ENCODE data around the gene ACKR3.

DNA sequence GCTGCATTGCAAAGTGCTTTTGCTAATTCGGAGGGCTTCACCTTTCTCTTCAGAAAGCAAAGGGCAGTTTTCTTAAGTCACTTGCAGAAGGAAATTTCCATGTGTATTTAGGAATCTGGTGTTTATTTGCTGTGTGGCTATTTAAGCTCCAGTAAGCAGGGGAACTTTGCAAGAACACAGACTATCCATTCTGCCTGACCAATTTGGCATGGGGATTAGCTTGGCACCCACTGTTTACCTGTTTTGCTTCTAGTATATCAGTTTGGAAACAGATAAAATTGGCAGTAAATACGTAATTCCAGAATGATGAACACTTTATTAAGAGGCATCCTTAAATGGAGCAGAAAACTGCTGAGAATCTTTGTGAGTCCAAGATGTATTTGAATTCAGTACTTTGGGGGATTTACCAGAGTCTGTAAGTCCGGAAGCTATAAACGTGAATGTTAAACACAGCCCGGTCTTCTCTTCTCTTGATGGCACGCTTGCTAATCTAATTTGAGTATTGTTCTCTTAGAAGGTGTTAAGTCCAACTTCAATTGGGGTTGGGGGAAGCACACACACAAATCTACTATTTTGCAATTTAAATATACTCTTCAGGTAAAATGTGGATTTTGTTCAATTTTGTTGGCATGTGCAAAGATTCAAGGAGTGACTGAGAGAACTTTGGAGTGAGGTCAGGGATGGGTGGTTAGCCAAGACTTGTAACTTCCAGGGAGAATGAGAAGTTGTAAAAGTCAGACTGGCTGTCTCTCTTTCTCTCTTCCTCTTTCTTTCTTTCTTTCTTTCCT, 650 bp downstream of the ACKR3 start:
- TF ChIP-seq, protein P1, sequence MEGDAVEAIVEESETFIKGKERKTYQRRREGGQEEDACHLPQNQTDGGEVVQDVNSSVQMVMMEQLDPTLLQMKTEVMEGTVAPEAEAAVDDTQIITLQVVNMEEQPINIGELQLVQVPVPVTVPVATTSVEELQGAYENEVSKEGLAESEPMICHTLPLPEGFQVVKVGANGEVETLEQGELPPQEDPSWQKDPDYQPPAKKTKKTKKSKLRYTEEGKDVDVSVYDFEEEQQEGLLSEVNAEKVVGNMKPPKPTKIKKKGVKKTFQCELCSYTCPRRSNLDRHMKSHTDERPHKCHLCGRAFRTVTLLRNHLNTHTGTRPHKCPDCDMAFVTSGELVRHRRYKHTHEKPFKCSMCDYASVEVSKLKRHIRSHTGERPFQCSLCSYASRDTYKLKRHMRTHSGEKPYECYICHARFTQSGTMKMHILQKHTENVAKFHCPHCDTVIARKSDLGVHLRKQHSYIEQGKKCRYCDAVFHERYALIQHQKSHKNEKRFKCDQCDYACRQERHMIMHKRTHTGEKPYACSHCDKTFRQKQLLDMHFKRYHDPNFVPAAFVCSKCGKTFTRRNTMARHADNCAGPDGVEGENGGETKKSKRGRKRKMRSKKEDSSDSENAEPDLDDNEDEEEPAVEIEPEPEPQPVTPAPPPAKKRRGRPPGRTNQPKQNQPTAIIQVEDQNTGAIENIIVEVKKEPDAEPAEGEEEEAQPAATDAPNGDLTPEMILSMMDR (conservative IDR thresholded peaks at IDR 0.05) = no peak
- TF ChIP-seq ZFX (IDR thresholded peaks at IDR 0.05) = no peak

Data from C4-2B (cell line).